Rectal smooth muscle tissue (tissue), 1 donor: Measurements from ENCODE around the gene ZFPL1.

ENCODE experiments used
- H3K27ac ChIP-seq: one replicate; pipeline ENCODE4 v1.7.0; 2013; ENCODE audit warnings: low read depth, low read length, inconsistent platforms
- H3K27me3 ChIP-seq: one replicate; pipeline ENCODE4 v1.7.0; 2013; ENCODE audit warnings: low read length; ENCODE audit not compliant: control insufficient read depth, insufficient read depth
- H3K36me3 ChIP-seq: one replicate; pipeline ENCODE4 v1.7.0; 2013; ENCODE audit warnings: low read length; ENCODE audit not compliant: control insufficient read depth, insufficient read depth
- H3K4me1 ChIP-seq: one replicate; pipeline ENCODE4 v1.7.0; 2013; ENCODE audit warnings: low read length; ENCODE audit not compliant: control insufficient read depth, insufficient read depth
- H3K4me3 ChIP-seq: one replicate; pipeline ENCODE4 v1.7.0; 2013; ENCODE audit warnings: low read length
- H3K9ac ChIP-seq: one replicate; pipeline ENCODE4 v1.7.0; 2013; ENCODE audit warnings: low read length

ZFPL1 gene

DNA sequence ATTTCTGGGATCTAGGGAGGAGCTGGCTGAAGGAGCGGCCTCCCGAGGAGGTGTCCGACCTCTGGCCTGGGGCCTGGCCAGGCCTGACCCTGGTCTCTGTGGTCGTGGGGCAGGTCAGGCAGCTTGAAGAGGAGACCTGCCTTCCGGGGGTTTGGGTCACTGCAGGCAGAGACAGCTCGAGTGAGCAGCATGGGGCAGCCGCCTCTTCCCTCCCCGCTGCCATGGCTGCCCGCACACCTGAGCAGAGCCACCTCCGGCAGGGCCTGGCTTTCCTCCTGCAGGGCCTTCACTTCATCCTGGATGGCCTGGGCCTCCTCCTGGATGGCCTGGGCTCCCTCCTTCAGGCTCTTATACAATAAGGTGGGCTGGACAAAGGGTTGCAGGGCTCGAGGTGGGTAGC, 17.7 kb upstream of the ZFPL1 start:
- H3K27ac ChIP-seq: no peak overlapping the region
- no peaks in the 10 kb centered on the region for H3K36me3 ChIP-seq
- H3K4me3 ChIP-seq: no peak overlapping the region
- no peaks in the 10 kb centered on the region for H3K4me1 ChIP-seq
- no peak overlapping the region for H3K9ac ChIP-seq
- no peaks in the 10 kb centered on the region for H3K27me3 ChIP-seq

- H3K27ac ChIP-seq: no peak overlapping the region
- no peaks in the 10 kb centered on the region for H3K4me1 ChIP-seq
Observed at GRCh38 chr11:65066805-65067291, 17.2 kb upstream of the ZFPL1 start.

DNA sequence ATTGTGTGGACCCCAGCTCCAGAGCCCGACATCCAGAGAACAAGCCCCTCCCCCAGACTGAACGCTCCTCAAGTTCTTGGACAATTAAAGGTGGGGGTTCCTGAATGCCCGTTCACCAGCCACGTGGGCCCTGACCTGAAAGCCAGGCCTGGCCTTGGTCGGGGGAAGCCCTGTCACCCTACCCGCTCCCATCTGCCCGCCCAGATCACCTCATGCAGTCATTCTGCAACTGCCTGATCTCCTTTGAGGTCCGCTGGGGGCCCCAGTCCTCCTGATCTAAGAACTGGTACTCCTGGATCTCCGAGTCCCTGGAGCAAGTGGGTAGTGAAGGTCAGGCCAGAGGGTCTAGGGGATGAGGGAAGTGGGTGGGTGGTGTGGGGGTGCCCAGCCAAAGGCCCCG, 16.6 kb upstream of the ZFPL1 start:
- no peaks in the 10 kb centered on the region for H3K36me3 ChIP-seq
- no peak overlapping the region for H3K4me3 ChIP-seq
- H3K4me1 ChIP-seq: no peaks in the 10 kb centered on the region
- H3K27me3 ChIP-seq: no peaks in the 10 kb centered on the region
- no peak overlapping the region for H3K27ac ChIP-seq
- H3K9ac ChIP-seq: no peak overlapping the region

More at GRCh38 chr11:65066805-65067291, 17.2 kb upstream of the ZFPL1 start:
- Histone ChIP-seq H3K36me3 (no peaks in the 10 kb centered on the region), H3K4me3 (no peak overlapping the region), H3K27me3 (no peaks in the 10 kb centered on the region), H3K9ac (no peak overlapping the region)

- H3K27ac ChIP-seq: no peak overlapping the region
- H3K9ac ChIP-seq: no peak overlapping the region
- no peaks in the 10 kb centered on the region for H3K36me3 ChIP-seq
- H3K27me3 ChIP-seq: no peaks in the 10 kb centered on the region
- H3K4me3 ChIP-seq: no peak overlapping the region
- no peaks in the 10 kb centered on the region for H3K4me1 ChIP-seq
Observed at GRCh38 chr11:65069217-65069616, 14.8 kb upstream of the ZFPL1 start.

DNA sequence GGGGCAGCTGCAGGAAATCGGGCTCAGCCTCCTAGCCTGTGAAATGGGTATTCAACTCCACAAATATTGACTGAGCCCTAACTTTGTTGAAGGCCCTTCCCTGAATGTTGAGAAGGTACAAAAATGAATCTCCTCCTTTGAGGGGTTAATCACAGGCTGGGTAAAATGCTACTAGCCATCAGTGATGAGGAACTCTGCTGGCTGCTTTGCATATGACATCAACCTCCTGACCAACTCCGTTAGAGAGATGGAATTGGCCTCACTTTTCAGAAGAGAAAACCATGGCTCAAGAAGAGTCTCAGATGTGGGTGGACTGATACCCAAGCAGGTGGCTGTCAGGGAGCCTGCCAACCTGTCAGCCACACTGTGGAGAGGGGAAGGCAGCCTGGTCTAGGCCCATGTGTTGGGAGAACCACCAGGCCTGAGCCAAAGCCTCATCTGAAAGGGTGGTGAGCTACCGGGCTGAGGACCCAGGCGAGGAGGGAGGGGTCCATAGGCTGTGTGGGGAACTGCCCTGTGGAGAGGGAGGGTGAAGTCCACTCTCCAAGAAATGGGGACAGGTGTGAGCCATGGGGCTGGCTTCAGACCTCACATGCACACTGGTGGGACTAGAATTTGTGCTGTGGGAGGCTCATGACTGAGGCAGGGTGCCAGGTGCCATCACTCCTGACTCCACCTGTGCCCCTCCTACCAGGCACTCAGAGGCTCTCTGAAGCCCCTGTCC, 12.0 kb upstream of the ZFPL1 start:
- Histone ChIP-seq H3K36me3 (no peaks in the 10 kb centered on the region), H3K9ac (no peak overlapping the region), H3K27me3 (no peaks in the 10 kb centered on the region), H3K4me3 (no peak overlapping the region), H3K4me1 (no peaks in the 10 kb centered on the region), H3K27ac (no peak overlapping the region)

DNA sequence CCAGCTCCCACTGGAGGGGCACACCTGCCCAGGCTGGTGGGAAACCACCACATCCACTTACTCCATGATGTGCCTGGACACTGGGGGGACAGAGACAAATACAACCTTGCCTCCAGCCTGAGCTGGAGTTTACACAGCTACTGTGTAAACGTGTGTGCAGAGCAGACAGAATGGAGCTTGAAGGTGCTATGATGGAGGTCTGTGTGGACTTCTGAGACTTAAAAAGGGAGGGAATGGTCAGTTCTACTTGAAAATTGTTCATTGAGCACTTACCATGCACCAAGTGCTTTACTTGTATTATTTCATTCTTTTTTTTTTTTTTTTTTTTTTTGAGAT, 11.4 kb upstream of the ZFPL1 start:
- H3K9ac ChIP-seq: no peak overlapping the region
- no peaks in the 10 kb centered on the region for H3K27me3 ChIP-seq
- H3K27ac ChIP-seq: no peak overlapping the region
- H3K4me3 ChIP-seq: no peak overlapping the region
- no peaks in the 10 kb centered on the region for H3K4me1 ChIP-seq
- no peaks in the 10 kb centered on the region for H3K36me3 ChIP-seq

GRCh38 chr11:65077451-65077850, 6.6 kb upstream of the ZFPL1 start:
- no peak overlapping the region for H3K27ac ChIP-seq
- H3K4me3 ChIP-seq: no peak overlapping the region
- no peak overlapping the region for H3K9ac ChIP-seq
- H3K27me3 ChIP-seq: no peaks in the 10 kb centered on the region
- no peaks in the 10 kb centered on the region for H3K36me3 ChIP-seq
- no peaks in the 10 kb centered on the region for H3K4me1 ChIP-seq

DNA sequence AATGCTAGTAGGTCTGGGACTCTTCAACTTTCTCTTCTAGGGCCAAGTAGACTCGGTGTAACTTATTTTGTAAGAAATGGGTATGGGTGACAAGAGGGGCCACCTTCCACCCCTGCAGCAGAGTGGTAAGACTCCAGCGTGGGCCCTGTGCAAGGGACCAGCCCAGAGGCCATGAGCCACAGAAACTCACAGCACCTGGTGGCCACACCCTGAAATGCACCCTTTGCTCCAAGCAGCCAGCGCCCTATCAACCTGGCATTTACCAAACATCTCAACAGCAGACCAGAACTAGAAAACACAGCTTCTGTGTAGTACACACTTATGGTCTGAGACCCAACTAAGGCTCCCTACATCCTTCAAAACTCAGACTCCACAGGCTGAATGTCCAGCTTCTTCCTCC, 5.9 kb upstream of the ZFPL1 start:
- no peak overlapping the region for H3K9ac ChIP-seq

GRCh38 chr11:65078786-65079342, 5.2 kb upstream of the ZFPL1 start:
- Histone ChIP-seq H3K9ac (no peak overlapping the region), H3K4me3 (no peak overlapping the region), H3K36me3 (no peaks in the 10 kb centered on the region), H3K4me1 (no peaks in the 10 kb centered on the region), H3K27me3 (no peaks in the 10 kb centered on the region), H3K27ac (no peak overlapping the region)

More for the DNA sequence above, 5.9 kb upstream of the ZFPL1 start:
- H3K4me1 ChIP-seq: no peaks in the 10 kb centered on the region
- no peak overlapping the region for H3K4me3 ChIP-seq
- no peaks in the 10 kb centered on the region for H3K27me3 ChIP-seq
- H3K27ac ChIP-seq: no peak overlapping the region
- no peaks in the 10 kb centered on the region for H3K36me3 ChIP-seq

GRCh38 chr11:65083134-65083833, 738 bp upstream of the ZFPL1 start:
- Histone ChIP-seq H3K4me1 (peaks cover 4% of the 10 kb centered on the region), H3K27ac (no peak overlapping the region), H3K4me3 (peak overlapping the region; percentile 75), H3K36me3 (peaks cover 7% of the 10 kb centered on the region), H3K27me3 (no peaks in the 10 kb centered on the region), H3K9ac (no peak overlapping the region)

DNA sequence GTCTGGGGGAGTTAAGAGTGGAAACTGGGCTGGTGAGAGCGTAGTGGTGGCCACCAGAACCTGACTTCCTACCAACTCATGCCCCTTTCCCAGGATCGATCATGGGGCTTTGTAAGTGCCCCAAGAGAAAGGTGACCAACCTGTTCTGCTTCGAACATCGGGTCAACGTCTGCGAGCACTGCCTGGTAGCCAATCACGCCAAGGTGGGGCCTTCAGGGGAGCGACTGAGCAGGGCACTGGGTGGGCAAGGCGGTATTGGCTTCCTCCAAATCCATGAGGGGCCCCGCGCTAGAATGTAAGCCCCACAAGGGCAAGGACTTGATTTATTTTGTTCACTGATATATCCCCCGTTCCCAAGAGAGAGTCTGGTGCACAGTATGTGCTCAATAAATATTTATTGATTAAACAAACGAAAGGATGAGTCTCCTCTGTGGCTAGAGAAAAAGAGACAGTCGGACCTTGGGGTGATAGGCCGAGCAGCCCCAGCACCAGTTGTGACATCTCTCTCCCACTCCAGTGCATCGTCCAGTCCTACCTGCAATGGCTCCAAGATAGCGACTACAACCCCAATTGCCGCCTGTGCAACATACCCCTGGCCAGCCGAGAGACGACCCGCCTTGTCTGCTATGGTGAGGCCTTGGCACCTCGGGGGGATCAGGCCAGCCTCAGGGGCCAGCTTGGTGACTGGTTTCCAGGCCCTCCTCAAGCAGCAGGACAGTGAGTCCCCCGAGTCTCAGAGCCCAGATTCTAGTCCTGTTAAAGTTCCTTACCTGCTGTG, 765 bp downstream of the ZFPL1 start:
- peaks cover 4% of the 10 kb centered on the region for H3K4me1 ChIP-seq
- peaks cover 11% of the 10 kb centered on the region for H3K36me3 ChIP-seq
- peak overlapping the region; percentile 88 for H3K9ac ChIP-seq
- H3K27me3 ChIP-seq: no peaks in the 10 kb centered on the region
- peak overlapping the region; percentile 75 for H3K4me3 ChIP-seq
- peak overlapping the region; percentile 91 for H3K27ac ChIP-seq

DNA sequence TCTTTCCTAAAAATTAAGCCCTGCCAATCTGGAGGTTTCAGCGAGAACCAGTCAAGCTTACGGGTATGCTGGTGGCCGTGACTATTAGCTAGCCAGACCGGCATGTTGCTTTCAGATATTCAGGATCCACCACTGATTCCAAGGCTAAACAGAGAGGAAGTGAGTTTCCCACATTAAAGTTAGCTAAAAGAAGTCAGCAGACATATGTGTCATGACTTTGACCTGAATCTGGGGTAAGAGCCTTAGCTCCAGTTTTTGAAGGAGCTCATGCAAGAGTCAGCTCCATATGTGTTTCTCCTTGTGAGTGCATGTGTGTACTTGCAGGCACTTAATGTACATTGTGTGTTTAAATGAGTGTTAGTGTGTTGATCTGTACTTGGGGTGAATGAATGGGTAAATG, 1.4 kb downstream of the ZFPL1 start:
- H3K4me3 ChIP-seq: no peak overlapping the region

More for the DNA sequence above, 1.4 kb downstream of the ZFPL1 start:
- H3K27me3 ChIP-seq: no peaks in the 10 kb centered on the region
- peaks cover 11% of the 10 kb centered on the region for H3K36me3 ChIP-seq
- H3K27ac ChIP-seq: no peak overlapping the region
- H3K9ac ChIP-seq: no peak overlapping the region
- H3K4me1 ChIP-seq: peaks cover 4% of the 10 kb centered on the region
